Measurements from ENCODE around the gene COL4A2.

- no peak for TF ChIP-seq CTCF (IDR thresholded peaks at IDR 0.05; ENCODE audit: insufficient read depth, low read depth, low read length)
- no peak for TF ChIP-seq EZH2 (IDR thresholded peaks at IDR 0.05; ENCODE audit: insufficient read depth, low read length)
These were observed 239.3 kb downstream of the COL4A2 start for GRCh38 chr13:110546378-110546777.

Measured in astrocyte (in vitro differentiated cells and primary cell).